ENCODE data around the gene NTNG2.

- no peak for TF ChIP-seq POLR2AphosphoS5 (IDR thresholded peaks at IDR 0.05; ENCODE audit: low read depth, low read length)
- no peak for TF ChIP-seq POLR2A (IDR thresholded peaks at IDR 0.05; ENCODE audit: low read depth, low read length)
Observed at GRCh38 chr9:132201780-132202703, 40.2 kb downstream of the NTNG2 start.
